Measurements from ENCODE around the gene SUSD3.
A peak's percentile ranks its signal among the peaks of the same experiment; 100 is the strongest.

GRCh38 chr9:93051680-93052089 is 6.8 kb upstream of the SUSD3 start:
- peak; percentile 12 to 24 for TF ChIP-seq POLR2AphosphoS5 (IDR thresholded peaks at IDR 0.05)
- no peak for TF ChIP-seq CTCF (IDR thresholded peaks at IDR 0.05)
- no peak for TF ChIP-seq EP300 (IDR thresholded peaks at IDR 0.05)
- no peak for TF ChIP-seq POLR2A (IDR thresholded peaks at IDR 0.05; ENCODE audit: low read depth)
